HG02885 (cell line): ENCODE data around the gene MUTYH.
A peak's percentile ranks its signal among the peaks of the same experiment; 100 is the strongest.
"Not testable (repeated sequence)": the region's sequence is repeated elsewhere in the genome, so short reads cannot be mapped to it uniquely, and the experiment has no call there.

Experiments
- ATAC-seq: cut with Tn5 transposase; IDR thresholded peaks from one replicate; pipeline ENCODE4 v1.9.1; 2021; ENCODE audit warnings: mild to moderate bottlenecking; ENCODE audit not compliant: unreplicated experiment, poor library complexity

MUTYH gene

GRCh38 chr1:45325851-45326506 lies 14.3 kb downstream of the MUTYH start:
- ATAC-seq, result no peak

GRCh38 chr1:45322486-45323040 lies 17.7 kb downstream of the MUTYH start:
- no peak for ATAC-seq

GRCh38 chr1:45321444-45321843 lies 18.8 kb downstream of the MUTYH start:
- no peak for ATAC-seq

- ATAC-seq, result no peak
These were observed 20.5 kb downstream of the MUTYH start for GRCh38 chr1:45319761-45320160.

- ATAC-seq, result no peak
These were observed 23.1 kb downstream of the MUTYH start for GRCh38 chr1:45317166-45317565.

GRCh38 chr1:45314266-45314665 lies 26.0 kb downstream of the MUTYH start:
- ATAC-seq, result no peak

- no peak for ATAC-seq
These were observed 33.3 kb downstream of the MUTYH start for GRCh38 chr1:45306905-45307304.

GRCh38 chr1:45306319-45306718 lies 33.9 kb downstream of the MUTYH start:
- ATAC-seq, result no peak

- ATAC-seq, result no peak
These were observed 35.0 kb downstream of the MUTYH start for GRCh38 chr1:45305231-45305630.

GRCh38 chr1:45304311-45305081 lies 35.7 kb downstream of the MUTYH start:
- no peak for ATAC-seq

- peak; percentile 76 for ATAC-seq
These were observed 36.5 kb downstream of the MUTYH start for GRCh38 chr1:45303520-45304310.

GRCh38 chr1:45302505-45303150 lies 37.6 kb downstream of the MUTYH start:
- no peak for ATAC-seq

GRCh38 chr1:45300669-45300997 lies 39.6 kb downstream of the MUTYH start:
- ATAC-seq, result no peak

GRCh38 chr1:45299981-45300668 lies 40.1 kb downstream of the MUTYH start:
- ATAC-seq, result no peak

- no peak for ATAC-seq
These were observed 40.9 kb downstream of the MUTYH start for GRCh38 chr1:45299296-45299695.

GRCh38 chr1:45297666-45298356 lies 42.4 kb downstream of the MUTYH start:
- no peak for ATAC-seq

- ATAC-seq, result no peak
These were observed 48.5 kb downstream of the MUTYH start for GRCh38 chr1:45291716-45292115.

- ATAC-seq, result not testable (repeated sequence)
These were observed 49.2 kb downstream of the MUTYH start for GRCh38 chr1:45291002-45291401.

- not testable (repeated sequence) for ATAC-seq
These were observed 53.7 kb downstream of the MUTYH start for GRCh38 chr1:45286521-45286920.
